PC-9 (cell line): ENCODE results near the gene DOCK1. TPM values are rescaled to one million over a fixed set of nuclear protein-coding genes. Genes with fewer than 3 reads are reported as not detected.
A peak's percentile ranks its signal among the peaks of the same experiment; 100 is the strongest.

Source experiments
- BruUV-seq: library from RNA; stranded (reverse); fragments of 400-500 nt; replicated peaks from 2 replicates; lab custom pipeline; 2021; lab: Mats Ljungman, UMichigan
- CTCF ChIA-PET: fragments of 300-600 bp; sonication (Branson Sonifier 250); formaldehyde crosslinking; loops from one replicate; lab custom pipeline; 2022; ENCODE audit warnings: antibody characterized with exemption; lab: Charles Lee
- POLR2A ChIA-PET: fragments of 300-600 bp; sonication (Branson Sonifier 250); formaldehyde crosslinking; loops from one replicate; lab custom pipeline; 2022; ENCODE audit warnings: antibody characterized with exemption; ENCODE audit not compliant: unreplicated experiment; lab: Charles Lee
- DNase-seq, 2 experiments: peaks; one replicate each; pipeline versions ENCODE4 v3.0.0 to v3.0.0-alpha.2; 2015 to 2022; ENCODE audit warnings: mixed read lengths in 1 of 2
- H2AFZ ChIP-seq: fragments of 200-600 bp; sonication (generic); 2 replicates; pipeline ENCODE4 v1.8.1; 2017; ENCODE audit warnings: antibody characterized with exemption
- H3F3A ChIP-seq: fragments of 200-600 bp; sonication (generic); 2 replicates; pipeline ENCODE4 v1.8.1; 2017; ENCODE audit warnings: antibody characterized with exemption, mild to moderate bottlenecking, low read depth; ENCODE audit not compliant: insufficient read depth
- H3K27ac ChIP-seq: fragments of 200-600 bp; sonication (generic); 2 replicates; pipeline ENCODE4 v1.6.1; 2016; ENCODE audit warnings: mixed run types
- H3K27me3 ChIP-seq: fragments of 200-600 bp; sonication (generic); 2 replicates; pipeline ENCODE4 v1.6.1; 2016; ENCODE audit warnings: low read depth, mixed run types; ENCODE audit not compliant: insufficient read depth
- H3K36me3 ChIP-seq: fragments of 200-600 bp; sonication (generic); 2 replicates; pipeline ENCODE4 v1.6.1; 2016; ENCODE audit warnings: low read depth, mixed run types
- H3K4me1 ChIP-seq: fragments of 200-600 bp; sonication (generic); replicated peaks from 2 replicates; pipeline ENCODE4 v1.6.1; 2016; ENCODE audit warnings: mixed run types; ENCODE audit not compliant: insufficient read depth
- H3K4me2 ChIP-seq: fragments of 200-600 bp; sonication (generic); 2 replicates; pipeline ENCODE4 v1.6.1; 2017; ENCODE audit warnings: mixed run types
- H3K4me3 ChIP-seq: fragments of 200-600 bp; sonication (generic); 2 replicates; pipeline ENCODE4 v1.6.1; 2016; ENCODE audit warnings: mixed run types
- H3K79me2 ChIP-seq: fragments of 200-600 bp; sonication (generic); 2 replicates; pipeline ENCODE4 v1.6.1; 2017; ENCODE audit warnings: low read depth, mixed run types
- H3K9me2 ChIP-seq: fragments of 200-600 bp; sonication (generic); 2 replicates; pipeline ENCODE4 v1.8.1; 2017; ENCODE audit warnings: mild to moderate bottlenecking; ENCODE audit not compliant: insufficient read depth
- H3K9me3 ChIP-seq: fragments of 200-600 bp; sonication (generic); 2 replicates; pipeline ENCODE4 v1.8.1; 2016; ENCODE audit warnings: low read depth; ENCODE audit not compliant: insufficient read depth
- H4K20me1 ChIP-seq: fragments of 200-600 bp; sonication (generic); 2 replicates; pipeline ENCODE4 v1.8.1; 2017; ENCODE audit not compliant: insufficient read depth
- CTCF ChIP-seq: fragments of 200-600 bp; sonication (generic); conservative IDR thresholded peaks from 2 replicates; pipeline ENCODE4 v1.6.1; 2017; ENCODE audit warnings: mixed run types, antibody characterized with exemption, mild to moderate bottlenecking, moderate library complexity
- EZH2 ChIP-seq: fragments of 200-600 bp; sonication (generic); IDR thresholded peaks from 2 replicates; pipeline ENCODE4 v1.8.0; 2017; ENCODE audit warnings: antibody characterized with exemption, low read depth
- intact Hi-C: fragments of 100-400 bp; cut with micrococcal nuclease; formaldehyde crosslinking; loops from one replicate; pipeline ENCODE4 v1.10.0; 2022; ENCODE audit not compliant: unreplicated experiment
- total RNA-seq: library from RNA; stranded (reverse); gene quantifications from 2 replicates; pipeline ENCODE4 v1.2.3, GENCODE V29; 2021

DOCK1 gene
- total RNA-seq, 1 experiment from 2014 or later = 24.8 TPM

GRCh38 chr10:127094984-127095383, 189.8 kb downstream of the DOCK1 start:
- H3K4me1 ChIP-seq = no peaks in the 10 kb centered on the region
- intact Hi-C loops = no loop called here
- no peaks in the 10 kb centered on the region for H4K20me1 ChIP-seq
- ChIA-PET CTCF (no interaction called here), POLR2A (no interaction called here)
- no peak overlapping the region for H3K27ac ChIP-seq
- H3K79me2 ChIP-seq = no peaks in the 10 kb centered on the region
- H3K4me3 ChIP-seq = no peak overlapping the region
- no peak overlapping the region for H3K4me2 ChIP-seq
- BruUV-seq = no TSS peak
- no peaks in the 10 kb centered on the region for H3F3A ChIP-seq
- H3K36me3 ChIP-seq = no peaks in the 10 kb centered on the region
- TF ChIP-seq EZH2 = no peak
- TF ChIP-seq CTCF = no peak
- no peaks in the 10 kb centered on the region for H3K9me2 ChIP-seq
- no peaks in the 10 kb centered on the region for H3K9me3 ChIP-seq
- H2AFZ ChIP-seq = no peak overlapping the region
- DNase-seq = no peak
- H3K27me3 ChIP-seq = no peaks in the 10 kb centered on the region

- H3K4me1 ChIP-seq = no peaks in the 10 kb centered on the region
- CTCF ChIA-PET = no interaction called here
- no peak overlapping the region for H3K4me3 ChIP-seq
- H2AFZ ChIP-seq = no peak overlapping the region
- no peaks in the 10 kb centered on the region for H3K9me3 ChIP-seq
- H3K9me2 ChIP-seq = no peaks in the 10 kb centered on the region
- no peaks in the 10 kb centered on the region for H3K27me3 ChIP-seq
- H3K79me2 ChIP-seq = no peaks in the 10 kb centered on the region
- H3F3A ChIP-seq = no peaks in the 10 kb centered on the region
- no peak overlapping the region for H3K4me2 ChIP-seq
- no peak overlapping the region for H3K27ac ChIP-seq
- no peaks in the 10 kb centered on the region for H3K36me3 ChIP-seq
- POLR2A ChIA-PET = no interaction called here
- BruUV-seq = no TSS peak
- DNase-seq = no peak
- TF ChIP-seq CTCF (no peak), EZH2 (no peak)
- H4K20me1 ChIP-seq = no peaks in the 10 kb centered on the region
- intact Hi-C loops = no loop called here
These were observed 195.9 kb downstream of the DOCK1 start for GRCh38 chr10:127100983-127101615.

- Histone ChIP-seq H3K36me3 (no peaks in the 10 kb centered on the region), H3K79me2 (no peaks in the 10 kb centered on the region), H3F3A (no peaks in the 10 kb centered on the region), H4K20me1 (no peaks in the 10 kb centered on the region), H3K9me2 (no peaks in the 10 kb centered on the region), H3K27ac (no peak overlapping the region), H3K27me3 (no peaks in the 10 kb centered on the region), H3K4me3 (no peak overlapping the region), H2AFZ (no peak overlapping the region), H3K4me2 (no peak overlapping the region), H3K4me1 (no peaks in the 10 kb centered on the region), H3K9me3 (no peaks in the 10 kb centered on the region)
- ChIA-PET POLR2A (no interaction called here), CTCF (no interaction called here)
- peak in 1 of 2 experiments; percentile 71 for DNase-seq
- no TSS peak for BruUV-seq
- intact Hi-C loops = no loop called here
- TF ChIP-seq EZH2 (no peak), CTCF (no peak)
These were observed 196.9 kb downstream of the DOCK1 start for GRCh38 chr10:127102176-127102575.
